Measurements from ENCODE around the gene GSC.

GRCh38 chr14:94761348-94761996, 8.4 kb downstream of the GSC start:
- TF ChIP-seq CTCF (conservative IDR thresholded peaks at IDR 0.05; ENCODE audit: low read depth, low read length) (no peak), EZH2 (IDR thresholded peaks at IDR 0.05; ENCODE audit: low read length, unreplicated experiment) (no peak)

All from PC-3 (cell line).